SK-N-SH (cell line): Measurements from ENCODE around the gene LRP5.

Experiments used
- EZH2phosphoT487 ChIP-seq: fragments of 200-600 bp; sonication (generic); IDR thresholded peaks from 2 replicates; pipeline ENCODE4 v1.6.1; 2017; ENCODE audit warnings: low read depth, mixed run types, mild to moderate bottlenecking, antibody characterized with exemption, moderate library complexity, borderline replicate concordance
- POLR2AphosphoS5 ChIP-seq: IDR thresholded peaks from 2 replicates; pipeline ENCODE4 v1.6.1; 2012; ENCODE audit warnings: low read depth, low read length
- RCOR1 ChIP-seq: fragments of 150-350 bp; IDR thresholded peaks from 2 replicates; pipeline ENCODE4 v1.6.1; 2017; ENCODE audit warnings: antibody characterized with exemption, low read length
- TAF1 ChIP-seq: IDR thresholded peaks from 2 replicates; pipeline ENCODE4 v1.6.1; 2012; ENCODE audit warnings: low read depth, mild to moderate bottlenecking, low read length, moderate library complexity, borderline replicate concordance
- TF ChIP-seq, protein P1 (sequence below): fragments of 200-600 bp; sonication (generic); IDR thresholded peaks from 2 replicates; pipeline ENCODE4 v1.6.1; 2017; ENCODE audit warnings: antibody characterized with exemption, mild to moderate bottlenecking, moderate library complexity

- TF ChIP-seq EZH2phosphoT487 (no peak), POLR2AphosphoS5 (no peak), RCOR1 (no peak), TAF1 (no peak)
- TF ChIP-seq, protein P1, sequence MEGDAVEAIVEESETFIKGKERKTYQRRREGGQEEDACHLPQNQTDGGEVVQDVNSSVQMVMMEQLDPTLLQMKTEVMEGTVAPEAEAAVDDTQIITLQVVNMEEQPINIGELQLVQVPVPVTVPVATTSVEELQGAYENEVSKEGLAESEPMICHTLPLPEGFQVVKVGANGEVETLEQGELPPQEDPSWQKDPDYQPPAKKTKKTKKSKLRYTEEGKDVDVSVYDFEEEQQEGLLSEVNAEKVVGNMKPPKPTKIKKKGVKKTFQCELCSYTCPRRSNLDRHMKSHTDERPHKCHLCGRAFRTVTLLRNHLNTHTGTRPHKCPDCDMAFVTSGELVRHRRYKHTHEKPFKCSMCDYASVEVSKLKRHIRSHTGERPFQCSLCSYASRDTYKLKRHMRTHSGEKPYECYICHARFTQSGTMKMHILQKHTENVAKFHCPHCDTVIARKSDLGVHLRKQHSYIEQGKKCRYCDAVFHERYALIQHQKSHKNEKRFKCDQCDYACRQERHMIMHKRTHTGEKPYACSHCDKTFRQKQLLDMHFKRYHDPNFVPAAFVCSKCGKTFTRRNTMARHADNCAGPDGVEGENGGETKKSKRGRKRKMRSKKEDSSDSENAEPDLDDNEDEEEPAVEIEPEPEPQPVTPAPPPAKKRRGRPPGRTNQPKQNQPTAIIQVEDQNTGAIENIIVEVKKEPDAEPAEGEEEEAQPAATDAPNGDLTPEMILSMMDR, result no peak
Measured at GRCh38 chr11:68444566-68444965, 132.2 kb downstream of the LRP5 start.
